ENCODE results near the gene PCF11.

The PCF11 gene

GRCh38 chr11:83223457-83223856 is 66.5 kb downstream of the PCF11 start:
- Histone ChIP-seq H3K36me3 (ENCODE audit: control insufficient read depth in 1 of 2, insufficient read depth in 2 of 2, low read length in 2 of 2) (no peaks in the 10 kb centered on the region), H3K4me3 (ENCODE audit: low read depth in 1 of 2, low read length in 2 of 2) (no peak overlapping the region), H3K27me3 (ENCODE audit: low read depth, low read length) (no peaks in the 10 kb centered on the region), H3K4me1 (ENCODE audit: control insufficient read depth in 1 of 2, insufficient read depth in 2 of 2, low read length in 2 of 2) (no peaks in the 10 kb centered on the region), H3K27ac (ENCODE audit: low read length) (no peak overlapping the region), H3K9me3 (ENCODE audit: control insufficient read depth in 1 of 2, low read length in 2 of 2) (no peaks in the 10 kb centered on the region)

GRCh38 chr11:83235825-83236224 is 78.9 kb downstream of the PCF11 start:
- Histone ChIP-seq H3K9me3 (ENCODE audit: control insufficient read depth in 1 of 2, low read length in 2 of 2) (no peaks in the 10 kb centered on the region), H3K36me3 (ENCODE audit: control insufficient read depth in 1 of 2, insufficient read depth in 2 of 2, low read length in 2 of 2) (no peaks in the 10 kb centered on the region), H3K27me3 (ENCODE audit: low read depth, low read length) (no peaks in the 10 kb centered on the region), H3K27ac (ENCODE audit: low read length) (no peak overlapping the region), H3K4me1 (ENCODE audit: control insufficient read depth in 1 of 2, insufficient read depth in 2 of 2, low read length in 2 of 2) (no peaks in the 10 kb centered on the region), H3K4me3 (ENCODE audit: low read depth in 1 of 2, low read length in 2 of 2) (no peak overlapping the region)

Measured in muscle layer of duodenum (tissue), 2 donors.